SIG-M5 (cell line): ENCODE data around the gene SET.
A peak's percentile ranks its signal among the peaks of the same experiment; 100 is the strongest.

Experiments used
- DNase-seq: peaks from one replicate; lab custom pipeline; 2025; lab: John Stamatoyannopoulos, UW

The SET gene

DNA sequence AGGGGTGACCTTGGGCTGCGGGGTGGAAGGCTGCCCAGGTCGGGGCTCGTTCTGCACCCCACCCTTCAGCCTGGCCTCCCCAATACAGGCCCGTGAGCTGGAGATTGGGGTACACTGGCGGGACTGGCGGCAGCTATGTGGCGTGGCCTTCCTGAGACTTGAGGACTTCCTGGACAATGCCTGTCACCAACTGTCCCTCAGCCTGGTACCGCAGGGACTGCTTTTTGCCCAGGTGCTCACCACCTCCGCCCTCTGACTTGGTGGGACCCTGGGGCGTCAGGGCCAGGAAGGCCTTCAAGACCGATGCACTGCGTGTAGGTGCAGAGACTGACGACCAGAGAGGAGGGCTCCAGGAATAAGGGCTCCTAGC lies 24.4 kb downstream of the SET start:
- DNase-seq = no peak

DNA sequence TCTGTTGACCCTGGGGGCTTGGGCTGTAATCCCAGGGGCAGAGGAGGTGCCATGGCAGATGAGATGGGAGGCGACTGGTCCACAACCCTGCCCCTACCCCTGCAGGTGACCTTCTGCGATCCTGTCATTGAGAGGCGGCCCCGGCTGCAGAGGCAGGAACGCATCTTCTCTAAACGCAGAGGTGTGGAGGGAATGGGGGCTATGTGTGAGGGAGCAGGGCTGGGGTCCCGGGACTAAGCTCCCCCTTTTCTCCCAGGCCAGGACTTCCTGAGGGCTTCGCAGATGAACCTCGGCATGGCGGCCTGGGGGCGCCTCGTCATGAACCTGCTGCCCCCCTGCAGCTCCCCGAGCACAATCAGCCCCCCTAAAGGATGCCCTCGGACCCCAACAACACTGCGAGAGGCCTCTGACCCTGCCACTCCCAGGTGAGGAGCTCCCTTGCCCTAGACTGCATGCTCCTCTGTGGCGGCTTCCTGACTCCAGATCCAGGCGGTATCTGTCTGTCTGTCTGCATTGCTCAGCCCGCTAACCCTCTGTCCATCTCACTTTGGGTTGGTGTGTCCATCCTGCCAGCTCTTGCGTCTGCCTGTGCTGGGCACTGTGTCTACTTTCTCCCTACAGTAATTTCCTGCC lies 25.0 kb downstream of the SET start:
- no peak for DNase-seq

GRCh38 chr9:128714586-128715435 lies 25.8 kb downstream of the SET start:
- DNase-seq = no peak

GRCh38 chr9:128715436-128715750 lies 26.4 kb downstream of the SET start:
- DNase-seq = no peak

DNA sequence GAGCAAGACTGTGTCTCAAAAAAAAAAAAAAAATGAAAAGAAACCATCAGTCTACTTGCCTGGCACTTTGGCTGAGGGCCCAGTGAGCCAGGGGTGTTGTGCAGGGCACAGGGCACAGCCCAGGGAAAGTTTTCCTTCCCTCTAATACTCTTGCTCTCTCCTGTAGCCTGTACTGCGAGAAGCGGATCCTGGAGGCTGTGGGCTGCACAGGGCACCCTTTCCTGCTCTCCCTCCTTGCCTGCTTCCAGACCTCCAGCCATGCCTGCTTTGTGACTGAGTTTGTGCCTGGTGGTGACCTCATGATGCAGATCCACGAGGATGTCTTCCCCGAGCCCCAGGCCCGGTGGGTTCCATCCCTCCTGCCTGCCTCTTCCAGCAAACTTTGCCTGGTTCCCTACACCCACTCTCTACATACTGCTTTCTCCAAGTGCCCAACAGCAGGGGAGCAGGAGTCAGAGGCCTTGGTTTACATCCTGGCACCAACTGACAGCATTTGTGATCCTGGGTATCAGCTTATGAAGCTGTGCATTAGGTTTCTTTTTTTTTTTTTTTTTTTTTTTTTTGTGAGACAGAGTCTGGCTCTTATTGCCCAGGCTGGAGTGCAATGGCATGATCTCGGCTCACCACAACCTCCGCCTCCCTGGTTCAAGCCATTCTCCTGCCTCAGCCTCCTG lies 27.7 kb downstream of the SET start:
- no peak for DNase-seq

DNA sequence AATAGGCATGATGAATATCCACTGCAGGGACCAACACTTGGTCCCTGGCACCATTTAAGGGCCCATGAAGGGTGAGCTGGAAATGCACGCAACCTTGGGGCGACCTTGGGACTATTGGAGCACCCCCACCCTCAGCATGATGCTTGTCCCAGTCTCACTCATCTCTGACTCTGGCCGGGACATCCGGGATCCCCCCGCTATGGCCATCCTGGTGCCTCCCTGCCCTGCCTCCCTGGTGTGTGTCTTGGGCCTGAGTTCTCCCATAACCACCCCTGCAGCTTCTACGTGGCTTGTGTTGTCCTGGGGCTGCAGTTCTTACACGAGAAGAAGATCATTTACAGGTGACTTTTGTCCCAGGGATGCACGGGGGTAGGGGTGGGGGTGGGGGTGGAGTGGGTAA lies 29.0 kb downstream of the SET start:
- DNase-seq = no peak

DNA sequence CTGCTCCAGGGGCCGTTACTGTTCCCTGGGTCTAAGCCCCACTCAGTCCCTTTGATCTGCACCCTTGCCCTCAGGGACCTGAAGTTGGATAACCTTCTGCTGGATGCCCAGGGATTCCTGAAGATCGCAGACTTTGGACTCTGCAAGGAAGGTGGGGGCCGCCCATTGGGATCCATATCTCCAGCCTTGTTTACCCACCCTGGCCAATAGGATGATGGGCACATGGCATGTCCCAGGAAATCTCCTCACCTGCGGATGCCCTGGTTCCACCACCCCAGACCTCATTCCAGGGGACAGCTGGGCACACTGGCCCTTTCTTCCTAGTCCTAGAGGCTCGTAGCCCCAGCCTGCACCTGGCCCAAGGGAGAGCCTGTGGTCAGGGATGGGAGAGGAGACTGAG lies 29.5 kb downstream of the SET start:
- DNase-seq = no peak

GRCh38 chr9:128719919-128720605 lies 31.0 kb downstream of the SET start:
- no peak for DNase-seq

DNA sequence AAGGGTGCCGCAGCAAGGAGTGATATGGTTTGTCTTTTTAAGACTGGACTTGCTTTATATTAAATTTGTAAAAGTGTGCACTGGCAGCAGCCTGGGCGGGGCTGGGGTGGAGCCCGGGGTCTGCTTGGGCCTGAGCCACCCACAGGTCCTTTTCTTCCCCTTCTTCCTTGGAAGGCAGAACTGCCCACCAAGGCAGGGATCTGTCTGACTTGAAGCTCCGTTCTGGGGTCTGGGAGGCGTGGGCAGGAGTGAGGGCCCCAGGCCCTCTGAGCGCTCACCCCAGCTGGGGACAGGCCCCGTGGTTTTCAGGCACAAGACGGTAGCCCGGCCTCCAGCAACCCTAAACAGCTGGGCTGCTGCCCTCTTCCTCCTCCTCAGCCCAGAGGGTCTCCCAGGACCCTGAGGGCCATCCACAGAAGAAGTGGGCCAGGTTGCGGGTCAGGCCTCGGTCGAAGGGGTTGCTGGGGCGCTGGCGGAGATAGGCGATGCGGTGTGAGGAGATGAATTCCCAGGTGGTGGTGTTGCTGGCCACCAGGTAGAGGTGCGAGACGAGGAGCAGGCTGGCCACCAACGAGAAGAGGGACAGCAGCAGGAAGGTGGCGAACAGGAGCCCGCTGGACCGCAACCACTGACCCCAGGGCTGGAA lies 31.9 kb downstream of the SET start:
- DNase-seq = no peak

DNA sequence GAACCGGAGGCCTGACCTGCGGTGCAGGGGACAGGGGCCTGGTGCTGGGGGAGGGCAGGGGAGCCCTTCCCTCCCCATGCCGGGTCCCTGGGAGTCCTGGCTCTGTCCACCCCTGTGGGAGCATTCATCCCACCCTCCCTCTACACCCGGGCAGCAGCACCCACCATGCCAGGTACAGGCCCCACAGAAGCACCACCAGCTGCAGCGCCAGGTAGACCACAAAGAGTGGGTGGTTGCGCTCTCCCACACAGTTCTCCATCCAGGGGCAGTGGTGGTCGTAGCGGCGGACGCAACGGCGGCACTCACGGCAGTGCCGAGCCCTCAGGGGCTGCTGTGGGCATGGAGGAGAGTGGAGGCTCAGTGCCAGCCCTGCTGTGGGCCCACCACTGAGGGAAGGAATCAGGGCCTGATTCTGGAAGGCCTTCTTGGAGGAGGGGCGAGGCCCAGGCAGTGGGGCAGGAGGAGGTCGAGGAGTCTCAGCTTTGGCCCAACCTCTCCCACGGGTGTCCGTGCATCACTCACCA lies 32.5 kb downstream of the SET start:
- no peak for DNase-seq

- DNase-seq = no peak
Measured at GRCh38 chr9:128722380-128723351, 33.6 kb downstream of the SET start.

DNA sequence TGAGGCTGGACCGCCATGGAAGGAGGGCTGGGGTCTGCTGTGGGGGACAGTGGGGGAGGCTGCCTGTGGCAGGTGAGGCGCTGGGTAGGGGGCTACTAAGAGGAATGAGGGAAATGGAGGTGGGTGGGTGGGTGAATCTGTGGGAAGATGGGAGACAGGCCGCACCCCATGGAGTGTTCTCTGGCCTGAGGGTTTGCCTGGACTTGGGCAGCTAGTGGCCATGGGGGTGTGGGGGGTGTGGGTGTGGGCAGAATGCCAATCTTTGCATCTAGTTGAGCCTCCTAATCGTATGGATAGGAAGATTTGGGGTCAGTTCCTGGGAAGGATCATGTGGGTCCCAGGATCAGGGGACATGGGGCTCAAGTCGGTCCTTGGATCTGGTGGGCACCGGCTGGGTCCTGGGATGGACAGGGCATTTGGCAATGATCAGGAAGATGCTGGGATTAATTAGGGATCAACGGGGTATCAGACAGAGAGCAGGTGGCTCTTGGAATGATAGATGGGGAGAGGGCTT lies 34.4 kb downstream of the SET start:
- no peak for DNase-seq

DNA sequence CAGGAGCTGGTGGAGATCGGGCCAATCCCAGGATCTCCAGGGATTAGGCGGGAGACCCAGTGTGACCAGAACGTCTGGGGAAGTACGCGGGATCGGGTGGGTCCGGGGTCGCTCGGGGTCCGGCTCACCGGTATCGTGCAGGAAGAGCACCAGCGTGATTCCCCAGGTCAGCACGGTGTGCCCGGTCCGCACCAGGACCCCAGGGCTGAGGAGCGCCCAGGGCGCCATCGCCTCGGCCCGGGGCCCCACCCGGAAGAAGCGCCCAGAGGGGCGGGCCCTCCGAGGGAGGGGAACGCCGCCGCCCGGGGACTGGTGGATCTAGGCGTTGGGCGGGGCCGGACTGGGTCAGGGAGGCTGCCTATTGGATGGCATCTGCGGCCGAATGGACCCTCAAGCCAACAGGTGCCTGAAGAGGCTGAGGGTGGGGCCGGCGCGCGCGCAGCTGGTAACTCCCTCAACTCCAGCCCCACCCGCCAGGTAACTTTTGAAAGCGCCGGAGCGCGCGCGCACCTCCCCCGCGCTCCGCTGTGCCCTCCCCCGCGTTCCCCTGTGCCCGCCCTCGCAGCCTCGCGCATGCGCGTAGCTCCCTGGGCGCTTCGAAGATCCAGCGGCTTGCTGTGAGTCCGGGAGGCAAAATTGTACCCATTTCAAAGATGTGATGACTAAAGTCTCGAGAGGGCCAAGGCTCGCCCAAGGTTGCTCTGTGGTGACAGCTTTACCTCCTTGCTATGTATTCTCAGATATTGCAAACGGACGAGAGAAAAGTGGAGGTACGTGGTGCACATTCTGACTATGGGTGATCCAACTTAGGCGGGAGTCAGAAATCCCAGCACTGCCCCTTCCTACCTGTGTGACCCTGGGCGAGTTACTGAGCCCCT lies 35.1 kb downstream of the SET start, which contains the start of gene ZDHHC12:
Gene ZDHHC12 (minus strand): TSS at position 262 of the 878 bp plus-strand sequence. CDS start 34 bp downstream, at position 228.
- DNase-seq = peak; percentile 89

- no peak for DNase-seq
Measured at GRCh38 chr9:128724744-128725211, 35.8 kb downstream of the SET start.

DNA sequence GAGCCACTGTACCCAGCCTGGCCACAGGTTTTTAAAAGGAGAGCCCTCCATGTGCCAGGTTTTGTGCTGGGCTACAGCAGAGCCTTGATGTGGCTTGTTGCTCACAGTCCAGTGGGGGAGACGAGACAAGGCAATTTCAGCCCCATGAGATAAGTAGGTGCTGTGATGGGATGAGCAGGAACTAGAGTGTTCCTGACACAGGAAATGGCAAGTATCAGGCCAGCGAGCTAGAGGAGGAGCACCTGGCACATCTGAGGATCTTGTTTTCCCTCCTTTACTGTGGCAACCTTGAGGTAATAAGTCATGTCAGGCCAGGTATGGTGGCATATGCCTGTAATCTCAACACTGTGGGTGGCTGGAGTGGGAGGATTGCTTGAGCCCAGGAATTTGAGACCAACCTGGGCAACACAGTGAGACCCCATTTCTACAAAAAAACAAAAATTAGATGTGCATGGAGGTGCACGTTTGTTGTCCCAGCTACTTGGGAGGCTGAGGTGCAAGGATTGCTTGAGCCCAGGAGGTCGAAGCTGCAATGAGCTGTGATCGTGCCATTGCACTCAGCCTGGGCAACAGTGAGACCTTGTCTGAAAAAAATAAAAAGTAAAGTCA lies 38.7 kb downstream of the SET start:
- DNase-seq = no peak

- no peak for DNase-seq
Measured at GRCh38 chr9:128728298-128728697, 39.3 kb downstream of the SET start.

- DNase-seq = no peak
Measured at GRCh38 chr9:128729302-128729701, 40.3 kb downstream of the SET start.

GRCh38 chr9:128729766-128730517 lies 40.9 kb downstream of the SET start:
- DNase-seq = no peak
